GM11168 (cell line): ENCODE results near the gene CD93.

Experiments used
- in situ Hi-C: fragments of 300-500 bp; cut with MboI; formaldehyde crosslinking; loops from one replicate; pipeline ENCODE4 v1.12.0; 2022; ENCODE audit warnings: low sequenced_read_pairs; ENCODE audit not compliant: unreplicated experiment

Gene CD93

DNA sequence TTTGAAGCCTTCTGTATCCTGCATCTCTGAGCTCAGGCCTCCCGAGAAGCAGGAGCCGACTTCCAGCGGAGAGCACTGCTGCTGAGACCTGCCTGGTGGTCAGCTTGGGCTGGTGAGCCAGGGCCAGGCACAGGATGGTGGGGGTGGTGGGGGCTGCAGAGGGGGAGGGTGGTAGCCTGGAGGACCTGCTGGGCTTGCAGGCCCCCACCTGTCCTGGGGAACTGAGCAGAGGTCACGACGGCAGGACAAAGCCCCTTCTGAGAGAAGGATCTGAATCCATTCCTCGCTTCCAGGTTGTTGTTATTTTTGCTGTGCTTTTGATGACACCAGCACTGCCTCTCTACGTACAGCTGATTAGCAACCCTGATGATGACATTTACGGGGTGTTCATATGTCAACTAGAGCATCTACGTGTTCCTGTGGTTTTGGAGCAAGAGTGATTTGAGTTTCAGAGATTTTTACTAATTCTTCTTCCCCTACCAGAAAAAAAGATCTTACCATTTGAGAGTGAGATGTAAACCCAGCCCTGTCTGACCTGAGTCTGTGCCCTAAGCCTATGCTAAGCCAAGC, 35.7 kb upstream of the CD93 start:
- in situ Hi-C loops: no loop called here

DNA sequence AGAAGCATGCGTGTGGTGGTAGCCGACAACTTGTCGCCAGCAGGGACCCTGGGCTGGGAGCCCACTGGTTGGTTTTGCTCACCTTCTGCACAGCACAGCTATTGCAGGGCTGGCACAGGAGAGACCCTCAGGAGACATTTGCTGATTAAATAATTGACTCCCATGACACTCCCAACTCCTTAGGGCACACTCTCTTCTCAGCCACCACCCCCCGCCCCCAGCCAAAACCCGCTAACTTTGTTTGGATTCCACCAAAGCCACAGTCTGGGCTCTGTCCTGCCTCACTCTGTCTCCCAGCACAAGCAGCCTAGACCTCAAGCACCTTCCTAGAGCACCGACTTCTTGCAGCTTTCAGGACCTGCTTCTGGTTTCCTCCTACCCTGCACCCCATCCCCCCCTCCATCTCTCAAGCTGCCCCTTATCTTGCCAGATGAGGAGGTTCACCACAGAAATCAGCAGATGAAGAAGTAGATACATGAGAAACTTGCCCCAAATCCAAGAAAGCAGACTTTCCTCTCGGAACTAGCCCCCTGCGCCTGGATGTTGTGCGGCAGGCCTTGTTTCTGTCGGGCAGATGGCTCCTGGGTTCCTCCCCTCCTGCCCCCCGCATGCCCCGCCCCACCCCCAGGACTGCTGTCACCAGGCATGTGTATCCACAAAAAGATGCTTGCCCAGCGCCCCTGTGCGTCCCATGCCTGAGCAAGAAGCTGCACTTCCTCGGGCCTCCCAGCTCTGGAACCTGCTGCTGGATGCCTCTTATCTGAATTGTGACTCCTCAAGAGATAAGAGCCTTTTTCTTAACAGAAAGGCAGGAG, 35.0 kb upstream of the CD93 start:
- in situ Hi-C loops: no loop called here

DNA sequence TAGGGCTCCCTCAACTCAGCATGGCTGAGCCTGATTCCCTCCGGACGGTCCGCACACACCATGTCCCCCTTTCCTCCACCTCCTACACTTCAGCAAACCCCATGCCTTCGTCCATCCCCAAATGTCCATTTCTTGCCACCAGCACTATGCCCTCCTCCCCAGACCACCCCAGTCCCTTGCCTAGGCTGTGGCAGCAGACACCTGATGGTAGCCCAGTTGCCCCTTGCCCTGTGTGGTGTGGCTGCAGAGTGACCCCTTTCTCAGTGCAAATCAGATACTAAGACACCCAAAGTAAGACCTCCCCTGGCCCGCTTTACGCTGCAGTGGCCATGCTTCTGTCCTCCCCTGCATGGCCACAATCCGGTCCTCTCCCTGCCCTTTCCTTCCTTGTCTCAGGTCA, 34.1 kb upstream of the CD93 start:
- in situ Hi-C loops: no loop called here

DNA sequence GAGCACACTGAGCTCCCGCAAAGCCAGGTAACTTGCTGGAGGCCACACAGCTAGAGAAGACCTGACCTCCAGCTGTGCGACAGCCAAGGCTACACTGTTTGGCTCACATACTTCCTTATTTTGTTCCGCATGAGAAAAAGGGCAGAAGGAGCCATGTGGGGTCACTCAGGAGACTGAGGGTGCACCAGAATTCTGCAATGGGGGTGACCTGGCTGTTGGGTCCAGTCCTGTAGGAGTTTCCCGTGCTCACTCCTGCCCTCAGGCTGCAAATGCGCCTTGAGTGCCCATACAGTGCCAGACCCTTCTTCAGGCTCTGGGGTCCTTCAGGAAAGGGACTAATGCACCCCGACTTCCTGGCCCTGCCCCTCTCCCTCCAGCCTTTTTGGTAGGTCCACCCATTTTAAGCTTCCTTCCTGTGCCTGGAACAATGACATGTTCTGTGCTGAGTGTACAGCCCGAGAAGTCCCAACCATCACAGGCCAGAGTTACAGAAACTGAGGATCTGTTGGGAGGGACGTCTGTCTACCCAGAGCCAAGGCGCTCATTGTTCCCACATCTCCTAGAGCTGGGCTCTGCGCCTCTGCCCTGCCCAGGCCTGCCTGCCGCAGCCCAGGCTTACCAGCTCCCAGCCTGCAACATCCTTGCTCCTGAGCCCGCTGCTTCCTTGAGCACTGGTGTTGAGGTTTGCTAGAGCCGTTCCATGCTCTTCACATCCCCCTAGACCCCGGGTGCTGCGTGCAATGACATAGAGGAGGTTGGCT, 33.5 kb upstream of the CD93 start:
- in situ Hi-C loops: no loop called here

DNA sequence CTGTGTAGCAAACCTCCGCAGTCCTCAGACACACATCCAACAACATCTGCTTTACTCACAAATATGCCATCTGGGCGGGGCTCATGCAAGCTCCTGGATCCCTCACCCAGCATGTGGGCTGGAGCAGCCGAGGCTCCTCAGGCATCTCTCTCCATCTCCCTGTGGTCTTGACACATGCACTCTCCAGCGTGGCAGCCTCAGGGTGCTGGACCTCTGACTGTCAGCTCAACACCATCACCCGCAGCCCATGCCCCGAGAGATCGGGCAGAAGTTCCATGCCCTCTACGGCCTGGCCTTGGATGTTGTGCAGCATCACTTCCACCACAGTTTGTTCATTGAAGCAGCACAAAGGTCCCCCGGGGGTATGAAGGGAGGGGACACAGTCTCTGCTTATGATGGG, 32.6 kb upstream of the CD93 start:
- in situ Hi-C loops: no loop called here

DNA sequence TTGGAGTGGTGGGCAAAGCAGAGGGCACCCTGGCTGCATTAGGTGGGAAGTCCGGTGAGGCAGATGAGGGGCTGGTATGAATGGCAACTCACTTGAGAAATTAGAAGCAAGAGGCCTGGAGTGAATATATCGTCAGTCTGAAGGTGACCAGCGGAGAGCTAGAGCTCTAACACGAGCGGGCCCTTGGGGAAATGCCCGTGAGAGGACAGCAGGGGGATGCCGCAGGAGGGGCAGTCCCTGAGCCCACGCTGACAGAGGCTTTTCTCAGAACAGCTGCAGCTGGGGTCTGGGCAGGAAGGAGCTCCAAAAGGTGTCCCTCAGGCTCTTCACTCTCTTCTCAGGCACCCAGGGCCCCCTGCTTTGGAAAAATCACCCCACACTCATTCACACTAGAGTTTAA, 32.0 kb upstream of the CD93 start:
- in situ Hi-C loops: no loop called here

DNA sequence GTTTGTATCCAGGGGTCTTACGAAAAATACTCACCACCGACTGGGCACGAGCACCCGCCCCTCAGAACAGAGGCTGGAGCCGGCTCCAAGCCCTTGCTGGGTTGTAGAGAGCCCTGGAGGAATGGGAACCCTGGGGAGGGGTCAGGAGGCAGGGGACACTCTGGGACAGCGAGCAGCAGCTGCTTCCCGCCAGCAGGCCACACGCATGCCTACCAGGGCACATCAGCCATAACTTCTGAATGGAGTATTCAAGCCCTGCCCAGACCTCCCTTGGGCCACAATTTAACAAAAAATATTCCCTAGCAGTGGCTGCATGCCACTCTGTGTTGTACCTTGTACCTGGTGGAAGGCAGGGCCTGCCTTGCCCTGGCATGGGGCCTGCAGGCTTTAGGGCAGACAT, 31.6 kb upstream of the CD93 start:
- in situ Hi-C loops: no loop called here

DNA sequence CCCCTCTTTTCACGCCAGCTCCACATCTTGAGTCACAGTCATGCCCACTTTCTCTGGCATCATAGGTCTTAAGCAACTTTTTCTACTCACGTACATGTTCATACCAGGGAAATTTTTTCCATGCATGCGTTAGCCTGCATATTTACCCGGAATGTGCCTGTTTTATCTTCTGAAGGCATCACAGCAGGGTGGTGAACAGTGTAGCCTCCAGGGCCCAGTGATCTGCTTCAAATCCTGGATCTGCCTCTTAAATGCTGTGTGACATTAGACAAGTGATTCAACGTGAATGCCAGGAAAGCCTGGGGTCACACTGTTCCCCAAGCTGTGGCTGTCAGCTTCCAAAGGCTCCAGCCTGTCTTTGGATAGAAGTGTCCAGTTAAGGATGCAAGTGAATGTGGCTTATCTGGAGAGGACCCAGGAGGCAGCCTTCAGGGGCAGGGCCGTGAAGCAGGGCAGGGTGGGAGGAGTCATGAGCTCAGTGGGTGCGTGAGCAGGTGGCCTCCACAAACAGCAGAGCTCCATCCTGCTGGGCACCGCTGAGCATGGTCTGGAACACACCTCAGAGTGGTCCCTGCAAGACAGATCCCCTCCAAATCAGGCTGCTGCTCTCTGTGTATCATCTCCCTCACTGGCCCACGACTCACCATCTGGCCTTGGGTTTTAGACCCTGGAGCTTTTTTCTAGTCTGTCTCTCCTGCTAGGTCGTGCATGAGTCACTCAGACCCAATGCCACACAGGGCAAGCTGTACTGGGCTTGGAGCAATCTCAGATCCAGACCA, 30.4 kb upstream of the CD93 start:
- in situ Hi-C loops: no loop called here

DNA sequence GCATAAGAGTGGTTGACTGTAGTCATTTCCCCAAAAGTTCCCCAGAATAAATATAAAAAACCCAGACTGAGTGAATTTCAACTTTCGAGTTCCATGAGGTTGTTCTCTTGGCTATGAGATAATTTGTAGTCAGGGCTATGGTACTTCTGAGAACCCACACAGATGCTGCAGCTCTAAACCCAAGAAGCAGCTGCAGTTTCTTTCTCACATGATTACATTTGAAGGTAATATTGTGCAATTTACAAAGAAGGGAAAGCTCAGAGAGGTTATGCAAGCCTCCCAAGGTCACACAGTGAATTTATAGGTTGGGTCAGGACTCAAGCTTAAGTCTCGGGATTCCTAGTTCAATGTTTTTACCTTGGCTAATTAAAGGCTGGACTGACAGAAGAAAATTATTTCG, 29.7 kb upstream of the CD93 start:
- in situ Hi-C loops: no loop called here

DNA sequence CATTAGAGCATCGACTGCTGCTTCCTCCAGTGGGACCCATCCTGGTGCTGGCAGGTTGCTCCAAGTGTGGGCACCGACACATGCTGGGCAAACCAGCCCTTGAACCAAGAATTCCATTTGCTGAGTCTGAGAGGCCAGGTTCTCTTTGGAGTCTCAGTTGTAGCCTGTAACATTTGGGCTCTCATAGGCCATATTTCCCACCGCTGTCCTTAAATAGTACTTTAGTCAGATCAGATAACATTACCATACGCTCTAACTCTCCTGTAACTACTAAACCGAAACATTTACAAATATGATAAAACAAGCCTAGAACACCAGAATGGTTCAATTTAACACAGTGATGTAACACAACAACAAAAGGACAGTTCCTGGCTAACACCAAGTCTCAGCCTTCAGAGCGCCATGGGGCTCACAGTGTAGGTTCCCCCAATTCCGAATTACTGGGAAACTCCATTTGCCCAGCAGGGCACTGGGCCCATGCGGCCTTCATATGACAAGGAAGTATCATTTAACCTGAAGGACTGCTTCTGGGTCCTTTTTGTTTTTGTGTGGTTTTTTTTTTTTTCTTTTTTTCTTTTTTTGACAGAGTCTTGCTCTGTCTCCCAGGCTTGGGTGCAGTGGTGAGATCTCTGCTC, 28.4 kb upstream of the CD93 start:
- in situ Hi-C loops: no loop called here

DNA sequence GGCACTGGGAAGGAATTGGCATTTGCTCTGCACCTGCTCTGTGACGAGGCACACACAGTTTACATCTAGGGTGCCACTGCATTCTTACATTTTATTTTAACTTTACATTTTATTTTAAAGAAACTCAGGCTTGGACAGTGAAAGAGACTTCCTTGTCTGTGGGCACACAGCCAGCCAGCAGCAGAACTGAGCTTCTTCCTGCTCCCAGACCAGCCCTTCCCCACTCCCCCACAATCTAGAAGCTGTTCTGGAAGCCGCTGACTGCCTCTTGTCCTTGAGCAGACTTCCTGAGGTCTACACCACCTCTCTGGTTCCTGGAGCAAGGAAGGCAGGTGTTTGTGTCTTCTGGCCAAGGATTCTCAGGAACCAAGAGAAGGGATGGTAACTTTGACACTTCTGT, 27.9 kb upstream of the CD93 start:
- in situ Hi-C loops: no loop called here

DNA sequence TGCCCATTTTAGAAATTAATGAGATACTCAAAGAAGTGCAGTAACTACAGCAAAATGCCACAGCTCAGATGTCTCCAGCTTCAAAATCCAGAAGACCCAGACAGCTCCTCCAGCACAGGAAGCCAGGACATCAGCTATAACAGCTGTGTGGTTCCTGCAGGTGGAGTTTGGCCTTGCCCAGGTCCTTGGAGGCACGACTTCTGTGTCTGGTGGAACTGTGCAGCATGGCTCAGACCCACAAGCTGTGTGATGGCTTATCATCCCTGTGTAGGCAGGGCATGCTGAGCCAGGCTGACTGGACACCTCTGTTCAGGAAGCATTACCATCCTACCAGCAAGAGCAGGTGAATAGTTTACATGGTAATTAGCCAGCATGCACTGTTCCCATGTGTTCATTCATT, 26.5 kb upstream of the CD93 start:
- in situ Hi-C loops: no loop called here

DNA sequence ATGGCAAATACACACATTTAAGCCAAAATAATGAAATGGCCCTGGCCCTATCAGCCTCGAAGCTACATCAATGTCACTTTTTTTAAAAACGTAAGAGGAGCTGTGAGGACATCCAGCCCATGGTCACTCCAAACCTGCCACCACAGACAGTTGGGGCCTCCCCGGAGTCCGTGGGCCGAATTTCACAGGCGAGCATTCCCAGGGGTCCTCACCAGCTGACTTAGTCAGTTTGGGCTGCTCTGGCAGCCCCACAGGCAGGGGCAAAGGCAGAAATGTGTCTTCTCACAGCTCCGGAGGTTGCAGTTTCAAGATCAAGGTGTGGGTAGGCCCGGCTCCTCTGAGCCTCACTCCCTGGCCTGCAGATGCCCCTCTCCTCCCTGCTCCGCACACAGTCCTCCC, 25.8 kb upstream of the CD93 start:
- in situ Hi-C loops: no loop called here

DNA sequence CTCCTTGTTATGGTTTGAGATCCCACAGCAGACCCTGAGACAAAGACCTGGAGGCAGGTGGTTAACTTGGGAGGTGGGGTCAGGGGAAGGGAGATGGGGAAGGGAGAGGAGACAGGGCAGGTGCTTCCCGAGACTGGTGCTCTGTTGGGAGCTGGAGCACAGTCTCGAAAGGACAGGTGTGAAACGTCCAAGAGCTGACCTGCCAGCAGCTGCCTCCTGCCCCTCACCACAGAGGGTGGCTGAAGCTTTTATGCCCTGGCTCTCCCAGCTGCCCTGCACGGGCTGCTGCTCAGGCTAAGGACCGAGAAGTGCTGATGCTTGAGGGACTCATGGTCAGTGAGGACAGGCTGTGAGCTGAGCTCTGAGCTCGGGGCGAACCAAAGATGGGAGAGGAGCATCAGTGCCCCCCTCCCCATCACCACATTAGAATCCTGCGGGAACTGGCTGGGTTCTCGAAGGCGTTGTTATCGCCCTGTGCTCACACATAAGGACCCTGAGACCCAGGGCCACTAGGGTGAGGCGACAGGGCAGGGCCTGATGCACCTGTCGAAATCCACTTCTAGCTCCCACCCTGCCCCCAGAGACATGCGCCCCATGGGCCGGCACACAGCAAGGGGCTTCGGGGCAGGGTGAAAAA, 25.3 kb upstream of the CD93 start:
- in situ Hi-C loops: no loop called here

DNA sequence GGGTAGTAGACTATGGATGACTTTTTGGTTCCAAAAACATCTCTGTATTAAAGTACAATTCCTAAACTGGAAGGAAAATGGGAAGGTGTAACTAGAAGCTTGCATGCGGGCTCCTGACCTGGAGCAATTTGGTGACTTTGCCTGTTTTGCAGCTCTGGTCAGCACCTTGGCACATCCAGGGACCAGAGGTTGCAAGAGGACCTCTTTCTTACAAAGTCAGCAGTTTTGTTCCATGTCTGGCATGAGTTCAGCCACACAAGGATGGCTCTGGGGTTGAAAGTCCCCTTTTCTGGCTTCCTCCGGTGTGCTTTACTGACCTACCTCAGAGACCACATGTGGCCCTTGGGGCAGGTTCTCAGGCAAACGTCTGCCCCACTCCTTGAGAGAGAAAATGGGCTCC, 22.7 kb upstream of the CD93 start:
- in situ Hi-C loops: no loop called here

DNA sequence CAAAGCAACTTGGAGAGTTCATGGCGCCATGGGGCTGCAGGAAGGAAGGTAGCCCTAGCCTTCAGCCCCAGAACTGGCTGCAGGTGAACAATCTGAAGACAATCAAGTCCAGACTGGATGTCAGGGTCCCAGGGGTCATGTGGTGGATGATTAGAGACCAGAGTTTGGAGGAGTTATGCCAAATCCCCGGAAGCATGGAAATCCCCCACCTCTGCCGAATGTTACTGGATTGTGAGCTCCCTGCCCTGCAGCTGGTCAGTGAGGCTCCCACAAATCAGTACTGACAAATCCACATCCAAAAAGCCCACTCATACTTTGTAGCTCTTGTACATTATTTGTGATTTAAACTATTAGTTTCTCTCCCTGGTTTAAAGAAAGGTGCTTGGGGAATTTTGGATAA, 21.3 kb upstream of the CD93 start:
- in situ Hi-C loops: no loop called here

DNA sequence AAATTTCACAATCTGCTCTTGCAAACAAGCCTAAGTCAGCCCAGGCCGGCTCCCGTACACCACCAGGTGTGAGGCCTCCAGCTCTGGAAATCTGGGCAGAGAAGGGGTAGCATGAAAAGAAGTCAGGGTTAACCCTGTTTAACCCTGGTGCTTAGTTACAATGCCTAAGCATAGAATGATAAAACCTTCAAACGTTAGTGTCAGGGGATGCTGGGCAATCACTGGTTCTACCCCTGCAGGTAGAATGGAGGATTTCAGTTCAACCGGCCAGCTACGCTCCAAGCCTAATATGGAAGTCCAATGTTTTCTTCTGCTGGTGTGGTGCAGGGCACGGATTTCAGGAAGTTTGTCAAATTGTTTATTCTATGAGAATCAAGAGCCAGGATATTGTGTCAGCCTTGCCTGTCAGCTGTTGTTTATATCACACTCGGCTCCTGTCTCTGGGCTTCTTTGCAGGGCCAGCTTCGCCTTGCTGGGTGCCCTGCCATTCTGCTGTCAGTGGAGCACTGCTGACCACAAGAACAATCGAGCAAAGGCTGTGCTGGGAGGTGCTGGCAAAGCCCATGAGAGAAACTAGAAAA, 20.2 kb upstream of the CD93 start:
- in situ Hi-C loops: no loop called here

DNA sequence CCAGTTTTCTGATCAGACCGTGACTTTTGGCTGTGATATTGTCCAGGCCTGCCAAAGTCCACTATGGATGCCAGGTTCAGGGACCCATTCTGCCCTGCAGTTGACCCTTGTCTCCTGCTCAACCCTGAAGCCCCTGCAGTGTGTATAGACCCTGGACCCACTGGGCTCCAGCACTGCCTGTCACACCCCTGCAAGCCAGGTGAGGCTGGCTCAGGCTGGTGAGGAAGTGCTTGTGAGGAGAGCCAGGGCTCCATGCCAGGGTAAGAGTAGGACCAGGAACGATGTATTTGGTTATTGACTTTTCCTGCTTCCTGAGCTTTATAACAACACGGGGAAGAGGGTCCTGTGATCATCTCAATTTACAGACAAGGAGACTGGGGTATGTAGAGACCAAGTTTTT, 19.1 kb upstream of the CD93 start:
- in situ Hi-C loops: no loop called here

DNA sequence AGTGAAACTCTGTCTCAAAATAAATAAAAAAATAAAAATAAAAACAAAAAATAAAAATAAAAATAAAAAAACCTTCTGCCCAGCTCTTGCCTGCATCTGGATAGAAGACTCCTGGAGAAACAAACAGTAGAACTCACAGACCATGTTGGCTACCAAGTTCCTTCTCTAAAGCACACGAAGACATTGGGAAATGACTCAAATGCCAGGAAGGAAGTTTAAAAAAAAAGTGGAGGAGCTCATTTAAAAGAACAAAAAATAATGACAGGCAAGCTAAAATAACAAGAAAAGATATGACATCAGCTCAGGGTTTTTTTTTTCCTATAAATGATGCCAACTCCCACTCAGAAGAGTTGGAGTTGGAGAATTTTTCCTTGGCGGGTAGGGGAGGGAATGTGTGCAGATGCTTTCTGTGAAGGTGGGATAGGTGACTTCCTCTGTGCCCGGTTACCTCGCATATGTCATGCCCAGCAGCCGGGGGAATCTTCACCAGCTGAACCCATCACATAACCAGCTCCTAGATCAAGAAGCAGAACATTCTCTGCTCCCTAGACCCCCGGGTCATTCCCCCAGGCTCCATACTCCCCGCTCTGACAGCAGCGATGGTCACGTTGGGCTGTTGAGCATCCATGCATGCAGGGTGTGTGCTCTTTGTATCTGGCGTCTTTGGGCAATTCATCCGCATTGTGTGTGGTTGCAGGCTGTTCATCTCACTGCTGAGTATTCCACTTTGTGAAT, 17.3 kb upstream of the CD93 start:
- in situ Hi-C loops: no loop called here
